GM18508 (cell line): ENCODE data around the gene TTC3.
"Not testable (repeated sequence)": the region's sequence is repeated elsewhere in the genome, so short reads cannot be mapped to it uniquely, and the experiment has no call there.

Experiments used
- ATAC-seq: cut with Tn5 transposase; IDR thresholded peaks from one replicate; pipeline ENCODE4 v1.9.1; 2021; ENCODE audit warnings: moderate number of reproducible peaks; ENCODE audit not compliant: insufficient read depth, unreplicated experiment

The TTC3 gene

GRCh38 chr21:37072988-37073416 lies at the start of gene TTC3, which contains the start of gene PIGP:
Gene TTC3 (plus strand): TSS chr21:37073254. CDS start chr21:37087258, 14,004 bp downstream.
Gene PIGP (minus strand): TSS chr21:37073071. CDS start chr21:37072515, 556 bp downstream.
- no peak for ATAC-seq

- ATAC-seq, result no peak
Measured at GRCh38 chr21:37026499-37026898, 46.6 kb upstream of the TTC3 start.

GRCh38 chr21:37028570-37028969 lies 44.5 kb upstream of the TTC3 start:
- no peak for ATAC-seq

GRCh38 chr21:37030864-37031263 lies 42.2 kb upstream of the TTC3 start:
- no peak for ATAC-seq

GRCh38 chr21:37032293-37032692 lies 40.8 kb upstream of the TTC3 start:
- no peak for ATAC-seq

GRCh38 chr21:37032877-37033471 lies 40.1 kb upstream of the TTC3 start:
- ATAC-seq, result no peak

- not testable (repeated sequence) for ATAC-seq
Measured at GRCh38 chr21:37034394-37034793, 38.7 kb upstream of the TTC3 start.

GRCh38 chr21:37036177-37036576 lies 36.9 kb upstream of the TTC3 start:
- no peak for ATAC-seq

GRCh38 chr21:37039411-37040075 lies 33.5 kb upstream of the TTC3 start:
- ATAC-seq, result no peak

GRCh38 chr21:37040212-37040611 lies 32.8 kb upstream of the TTC3 start:
- ATAC-seq, result no peak

GRCh38 chr21:37041706-37042271 lies 31.3 kb upstream of the TTC3 start:
- no peak for ATAC-seq

GRCh38 chr21:37043818-37044217 lies 29.2 kb upstream of the TTC3 start:
- ATAC-seq, result no peak

GRCh38 chr21:37044643-37045042 lies 28.4 kb upstream of the TTC3 start:
- ATAC-seq, result no peak

GRCh38 chr21:37045149-37045548 lies 27.9 kb upstream of the TTC3 start:
- ATAC-seq, result no peak

- no peak for ATAC-seq
Measured at GRCh38 chr21:37045556-37045955, 27.5 kb upstream of the TTC3 start.

- ATAC-seq, result no peak
Measured at GRCh38 chr21:37047079-37047478, 26.0 kb upstream of the TTC3 start.

GRCh38 chr21:37049741-37050140 lies 23.3 kb upstream of the TTC3 start:
- not testable (repeated sequence) for ATAC-seq

GRCh38 chr21:37055271-37055855 lies 17.7 kb upstream of the TTC3 start:
- no peak for ATAC-seq

- ATAC-seq, result no peak
Measured at GRCh38 chr21:37057614-37058013, 15.4 kb upstream of the TTC3 start.

GRCh38 chr21:37058261-37058660 lies 14.8 kb upstream of the TTC3 start:
- no peak for ATAC-seq

GRCh38 chr21:37059181-37059580 lies 13.9 kb upstream of the TTC3 start:
- ATAC-seq, result no peak
